Myocyte (in vitro differentiated cells): ENCODE data around the gene ARG2. TPM values are rescaled to one million over a fixed set of nuclear protein-coding genes. Genes with fewer than 3 reads are reported as not detected.

Source experiments
- DNase-seq: peaks from one replicate; pipeline ENCODE4 v3.0.0-alpha.2; 2012; ENCODE audit warnings: low read depth
- polyA plus RNA-seq: library from polyadenylated mRNA; unstranded; fragments of >200 nt; gene quantifications from one replicate; pipeline ENCODE4 v1.2.1, GENCODE V29; 2012; ENCODE audit warnings: missing spikeins
- total RNA-seq: library from RNA; depleted of rRNA; stranded (reverse); fragments of >200 nt; gene quantifications from 2 replicates; pipeline ENCODE4 v1.2.3, GENCODE V29; 2014

The ARG2 gene
- 0.88 and 3.8 TPM in 2 replicates for total RNA-seq
- 0.54 TPM for polyA plus RNA-seq

GRCh38 chr14:67619446-67620216 is at the start of gene ARG2:
TSS of gene ARG2 (plus strand) at chr14:67619920. CDS start at chr14:67619978, 58 bp downstream.
- DNase-seq: peak; percentile 90

- DNase-seq: no peak
Measured at GRCh38 chr14:67570453-67570852, 49.3 kb upstream of the ARG2 start.

- DNase-seq: peak; percentile 80
Measured at GRCh38 chr14:67571275-67571990, 48.3 kb upstream of the ARG2 start.

GRCh38 chr14:67571991-67572323 is 47.8 kb upstream of the ARG2 start:
- DNase-seq: no peak

GRCh38 chr14:67572608-67573007 is 47.1 kb upstream of the ARG2 start:
- no peak for DNase-seq

GRCh38 chr14:67573228-67574010 is 46.3 kb upstream of the ARG2 start:
- DNase-seq: no peak

GRCh38 chr14:67574156-67574555 is 45.6 kb upstream of the ARG2 start:
- DNase-seq: no peak

- DNase-seq: no peak
Measured at GRCh38 chr14:67574806-67575205, 44.9 kb upstream of the ARG2 start.

- DNase-seq: no peak
Measured at GRCh38 chr14:67575684-67576083, 44.0 kb upstream of the ARG2 start.

GRCh38 chr14:67576216-67576955 is 43.3 kb upstream of the ARG2 start:
- DNase-seq: no peak

GRCh38 chr14:67577181-67577808 is 42.4 kb upstream of the ARG2 start:
- no peak for DNase-seq

- no peak for DNase-seq
Measured at GRCh38 chr14:67577909-67578749, 41.6 kb upstream of the ARG2 start.

GRCh38 chr14:67579040-67579439 is 40.7 kb upstream of the ARG2 start:
- no peak for DNase-seq

GRCh38 chr14:67579636-67580035 is 40.1 kb upstream of the ARG2 start:
- DNase-seq: no peak

- no peak for DNase-seq
Measured at GRCh38 chr14:67580336-67581171, 39.2 kb upstream of the ARG2 start.

GRCh38 chr14:67581643-67582042 is 38.1 kb upstream of the ARG2 start:
- no peak for DNase-seq

- no peak for DNase-seq
Measured at GRCh38 chr14:67582061-67582460, 37.7 kb upstream of the ARG2 start.

GRCh38 chr14:67583711-67584644 is 35.7 kb upstream of the ARG2 start:
- DNase-seq: peak; percentile 57
